Activated CD8-positive, alpha-beta memory T cell treated with anti-CD3 and anti-CD28 coated beads, Interleukin-2, amount 50 U/mL, for 48 hours (primary cell): ENCODE measurements around the gene C3.

Experiments
- DNase-seq: peaks from one replicate; pipeline ENCODE4 v3.0.0-alpha.2; 2020

Gene C3

DNA sequence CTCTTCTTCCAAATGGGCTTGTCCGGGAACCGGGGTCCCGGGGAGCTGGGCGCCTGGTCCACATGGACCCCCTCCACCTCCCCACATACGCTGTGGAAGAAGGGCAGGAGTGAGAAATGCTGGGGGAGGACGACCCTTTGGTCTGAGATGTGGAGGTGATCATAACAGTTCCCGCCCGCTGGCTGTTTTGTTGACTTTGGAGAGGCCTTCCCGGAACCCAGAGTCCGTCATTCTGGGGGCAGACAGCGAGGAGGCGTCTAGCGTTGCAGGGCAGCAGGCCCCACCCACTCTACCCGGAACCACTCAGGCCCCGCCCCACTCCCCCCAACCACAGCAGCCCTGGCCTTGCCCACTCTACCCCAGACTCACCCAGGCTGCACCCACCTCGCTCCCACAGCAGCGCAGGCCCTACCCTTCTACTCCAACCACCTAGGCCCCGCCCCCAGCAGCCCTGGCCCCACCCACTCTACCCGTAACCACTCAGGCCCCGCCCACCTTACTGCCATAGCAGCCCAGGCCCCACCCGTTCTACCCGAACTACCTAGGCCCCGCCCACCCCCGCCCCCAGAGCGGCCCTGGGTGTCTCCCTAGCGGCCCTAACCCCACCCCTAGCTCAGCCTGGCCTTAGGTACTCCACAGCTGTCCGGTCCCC is 9.8 kb upstream of the C3 start:
- DNase-seq, result peak; percentile 70

DNA sequence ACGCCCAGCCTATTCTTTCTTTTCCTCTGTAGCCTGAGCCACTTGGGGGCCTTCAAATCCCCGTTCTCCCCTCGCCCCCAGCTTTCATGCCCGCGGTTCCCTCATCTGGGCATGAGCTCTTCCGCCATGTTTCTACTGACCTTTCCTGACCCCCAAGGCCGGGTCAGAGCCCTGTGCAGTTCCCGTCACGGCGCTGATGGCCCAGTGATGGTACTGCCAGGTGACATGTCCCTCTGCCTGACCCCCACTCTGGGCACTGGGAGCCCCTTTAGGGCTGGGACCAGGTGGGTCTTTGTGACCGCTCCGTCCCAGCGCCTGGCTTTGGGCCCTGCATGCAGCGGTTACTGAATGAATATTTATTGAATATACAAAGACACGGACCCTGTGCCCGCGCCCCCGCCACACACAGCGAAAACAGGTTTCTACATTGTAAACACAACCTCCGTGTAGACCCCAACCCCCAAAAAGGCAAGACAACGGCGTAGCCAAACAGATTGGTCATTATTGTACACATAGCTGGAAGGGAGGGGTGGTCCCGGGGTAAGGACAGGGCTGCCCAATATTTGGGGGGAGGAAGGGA is 9.2 kb upstream of the C3 start:
- DNase-seq, result no peak

DNA sequence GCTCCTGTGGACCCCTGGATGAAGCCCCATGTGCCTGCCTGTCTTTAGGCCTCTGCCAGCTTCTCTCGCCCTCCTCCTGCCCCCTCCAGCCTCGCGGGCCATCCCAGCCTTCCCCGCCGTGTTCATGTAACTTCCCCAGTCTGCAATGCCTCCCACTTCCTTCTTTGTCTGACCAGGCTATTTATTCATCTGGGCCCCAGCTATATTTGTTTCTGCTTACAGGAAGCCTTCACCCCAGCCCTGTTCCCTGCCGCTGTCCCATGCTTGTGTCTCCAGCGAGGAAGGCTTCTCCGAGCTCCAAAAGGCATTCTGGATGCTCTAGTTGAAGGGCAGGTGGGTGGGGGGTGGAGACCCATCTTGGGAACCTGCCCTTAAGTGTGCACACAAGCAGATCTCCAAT is 7.9 kb upstream of the C3 start:
- no peak for DNase-seq

DNA sequence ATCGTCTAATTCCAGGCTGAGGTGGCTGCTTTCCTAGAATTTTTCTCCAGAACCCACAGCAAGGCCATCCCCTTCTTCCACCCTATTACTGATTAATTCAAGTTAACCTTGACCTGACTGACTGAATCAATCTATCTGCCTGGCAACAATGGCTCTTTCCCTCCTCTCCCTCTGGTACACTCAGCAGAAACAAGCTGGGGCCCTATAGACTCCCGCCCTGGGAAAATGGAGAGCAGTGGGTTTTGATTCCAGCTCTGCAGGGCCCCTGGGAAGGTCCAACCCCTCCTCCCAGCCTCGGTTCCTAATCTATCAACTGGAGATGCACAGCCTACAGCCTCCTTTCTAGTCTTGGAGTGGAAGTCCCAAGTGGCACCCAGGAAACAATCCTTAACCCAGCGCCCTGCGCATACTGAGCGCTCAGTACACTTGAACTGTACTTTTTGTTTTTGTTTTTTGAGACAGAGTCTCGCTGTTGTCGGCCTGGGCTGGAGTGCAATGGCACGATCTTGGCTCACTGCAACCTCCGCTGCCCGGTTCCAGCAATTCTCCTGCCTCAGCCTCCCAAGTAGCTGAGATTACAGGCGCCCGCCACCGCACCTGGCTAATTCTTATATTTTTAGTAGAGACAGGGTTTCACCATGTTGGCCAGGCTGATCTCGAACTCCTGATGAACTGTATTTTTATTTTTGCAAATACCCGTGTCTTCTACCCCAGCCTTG is 5.2 kb upstream of the C3 start:
- DNase-seq, result no peak

DNA sequence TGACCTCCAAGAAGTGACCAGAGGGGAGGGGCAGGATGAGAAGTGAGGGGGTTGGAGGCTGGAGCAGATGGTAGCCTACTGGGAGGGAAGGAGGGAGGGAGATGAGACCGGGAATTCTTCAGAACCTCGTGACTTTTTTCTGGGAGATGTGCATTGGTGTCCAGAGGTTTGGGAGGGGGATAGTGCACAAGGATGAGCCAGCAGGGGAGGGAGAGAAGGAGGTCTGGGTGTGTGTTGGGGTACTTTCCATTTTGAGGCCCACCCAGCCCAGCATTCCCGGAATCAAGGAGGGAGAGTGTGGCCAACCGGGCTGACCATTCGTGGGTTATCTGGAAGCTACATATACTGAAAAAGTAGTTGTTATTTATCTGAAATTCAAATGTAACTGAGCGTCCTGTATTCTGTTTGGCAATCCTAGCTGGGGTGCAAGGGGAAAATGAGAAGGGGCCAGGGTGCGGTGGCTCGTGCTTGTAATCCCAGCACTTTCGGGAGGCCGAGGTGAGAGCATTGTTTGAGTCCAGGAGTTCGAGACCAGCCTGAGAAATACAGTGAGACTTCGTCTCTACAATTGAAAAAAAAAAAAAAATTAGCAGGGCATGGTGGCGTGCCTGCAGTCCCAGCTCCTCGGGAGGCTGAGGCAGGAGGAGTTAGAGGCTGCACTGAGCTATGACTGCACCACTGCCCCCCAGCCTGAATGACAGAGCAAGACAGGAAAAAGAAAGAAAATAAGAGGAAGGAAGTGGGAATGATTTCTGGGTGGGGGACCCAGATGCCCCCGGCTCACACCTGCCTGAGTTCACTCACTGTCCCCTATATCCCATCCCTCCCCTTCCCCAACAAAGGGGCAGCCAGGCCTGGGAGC is 4.4 kb upstream of the C3 start:
- no peak for DNase-seq

DNA sequence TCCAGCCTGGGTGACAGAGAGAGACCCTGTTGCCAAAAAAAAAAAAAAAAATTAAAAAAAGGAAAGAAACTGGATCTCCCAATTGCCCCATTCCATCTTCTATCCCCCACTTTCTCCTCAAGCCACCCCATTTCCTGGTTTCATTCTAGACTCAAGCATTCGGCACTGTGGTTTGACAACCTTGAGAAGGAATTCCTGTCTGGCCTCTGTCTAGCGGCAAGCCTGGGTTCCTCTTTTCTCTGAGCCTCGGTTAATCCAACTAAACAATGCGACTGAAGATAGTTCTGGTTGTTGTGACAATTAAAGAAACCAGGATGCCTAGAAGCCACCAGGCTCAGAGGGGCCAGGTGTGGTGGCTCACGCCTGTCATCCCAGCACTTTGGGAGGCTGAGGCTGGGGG is 3.3 kb upstream of the C3 start:
- no peak for DNase-seq

DNA sequence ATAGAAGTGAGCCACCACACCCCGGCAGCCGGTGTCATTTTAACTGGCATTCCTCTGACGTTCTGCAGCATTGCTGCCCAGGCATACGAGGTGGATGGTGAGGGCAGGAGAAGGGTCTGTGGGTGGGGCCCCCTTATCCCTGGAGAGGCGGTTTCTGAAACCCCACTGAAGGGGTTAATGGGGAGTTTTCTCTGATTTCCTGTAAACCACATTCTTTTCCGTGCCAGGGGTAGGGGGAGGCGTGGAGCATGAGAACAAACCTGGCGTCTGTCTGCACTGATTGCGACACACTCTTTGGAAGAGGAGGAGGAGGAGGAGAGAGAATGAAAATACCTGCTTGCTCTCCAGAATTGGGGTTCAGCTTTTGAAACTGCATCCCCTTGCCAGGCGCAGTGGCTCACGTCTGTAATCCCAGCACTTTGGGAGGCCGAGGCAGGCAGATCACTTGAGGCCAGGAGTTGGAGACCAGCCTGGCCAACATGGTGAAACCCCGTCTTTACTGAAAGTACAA is 2.7 kb upstream of the C3 start:
- no peak for DNase-seq

DNA sequence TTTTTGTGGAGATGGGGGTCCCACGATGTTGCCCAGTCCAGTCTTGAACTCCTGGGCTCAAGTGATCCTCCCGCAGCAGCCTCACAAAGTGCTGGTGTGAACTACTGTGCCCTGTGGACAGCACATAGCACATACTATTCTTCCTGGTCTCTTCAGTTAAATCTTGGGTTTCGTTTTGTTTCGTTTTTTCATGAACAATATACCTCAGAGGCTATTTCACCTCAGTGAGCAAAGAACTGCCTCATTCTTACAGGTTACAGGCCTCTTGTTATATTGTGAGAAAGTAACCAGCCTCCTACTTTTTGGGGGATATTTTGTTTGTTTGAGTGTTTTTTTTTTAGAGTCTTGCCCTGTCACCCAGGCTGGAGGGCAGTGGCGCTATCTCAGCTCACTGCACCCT is 1.3 kb upstream of the C3 start:
- DNase-seq, result no peak

DNA sequence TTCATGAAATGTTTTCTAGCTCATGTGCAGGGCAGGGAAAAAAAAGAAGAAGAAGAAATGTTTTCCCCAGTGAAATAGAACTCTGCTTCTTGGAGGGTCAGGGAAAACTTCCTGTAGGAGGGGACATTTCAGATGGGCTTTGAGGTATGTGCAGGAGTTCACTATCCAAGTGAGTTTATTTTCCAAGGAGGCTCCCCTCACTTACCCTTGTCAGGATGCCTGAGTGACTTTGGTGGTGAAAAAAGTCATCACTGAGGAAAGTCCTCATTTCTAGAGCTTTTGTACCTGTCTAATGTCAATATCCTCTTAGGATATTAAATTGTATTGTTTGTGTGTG is 656 bp upstream of the C3 start:
- DNase-seq, result no peak

DNA sequence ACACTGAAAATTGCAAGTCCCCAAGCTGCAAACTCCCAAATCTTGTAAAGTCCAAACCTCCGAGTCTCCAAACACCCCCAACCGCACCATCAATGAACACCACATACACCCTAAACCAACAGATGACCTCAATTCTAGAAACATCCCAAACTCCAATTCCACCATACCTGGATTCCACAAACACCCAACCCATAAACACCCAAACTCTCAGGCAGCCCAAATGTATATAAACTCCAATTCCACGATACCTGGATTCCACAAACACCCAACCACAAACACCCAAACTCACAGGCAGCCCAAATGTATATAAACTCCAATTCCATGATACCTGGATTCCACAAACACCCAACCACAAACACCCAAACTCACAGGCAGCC is 470 bp downstream of the C3 start:
- DNase-seq, result no peak

DNA sequence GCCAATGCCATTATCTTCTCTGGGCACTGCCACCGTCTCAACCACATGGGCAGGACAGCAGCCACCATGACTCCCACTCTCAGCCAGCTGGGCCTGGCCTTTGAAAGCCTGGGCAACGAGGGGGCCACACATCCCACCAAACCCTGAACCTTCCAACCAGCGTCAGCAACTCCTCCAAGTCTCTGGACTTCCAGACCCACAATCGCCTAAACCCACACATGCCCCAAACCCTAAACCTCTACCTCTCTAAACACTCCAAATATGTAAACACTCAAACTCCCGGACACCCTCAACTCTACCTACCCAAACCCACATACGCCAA is 949 bp downstream of the C3 start:
- no peak for DNase-seq

DNA sequence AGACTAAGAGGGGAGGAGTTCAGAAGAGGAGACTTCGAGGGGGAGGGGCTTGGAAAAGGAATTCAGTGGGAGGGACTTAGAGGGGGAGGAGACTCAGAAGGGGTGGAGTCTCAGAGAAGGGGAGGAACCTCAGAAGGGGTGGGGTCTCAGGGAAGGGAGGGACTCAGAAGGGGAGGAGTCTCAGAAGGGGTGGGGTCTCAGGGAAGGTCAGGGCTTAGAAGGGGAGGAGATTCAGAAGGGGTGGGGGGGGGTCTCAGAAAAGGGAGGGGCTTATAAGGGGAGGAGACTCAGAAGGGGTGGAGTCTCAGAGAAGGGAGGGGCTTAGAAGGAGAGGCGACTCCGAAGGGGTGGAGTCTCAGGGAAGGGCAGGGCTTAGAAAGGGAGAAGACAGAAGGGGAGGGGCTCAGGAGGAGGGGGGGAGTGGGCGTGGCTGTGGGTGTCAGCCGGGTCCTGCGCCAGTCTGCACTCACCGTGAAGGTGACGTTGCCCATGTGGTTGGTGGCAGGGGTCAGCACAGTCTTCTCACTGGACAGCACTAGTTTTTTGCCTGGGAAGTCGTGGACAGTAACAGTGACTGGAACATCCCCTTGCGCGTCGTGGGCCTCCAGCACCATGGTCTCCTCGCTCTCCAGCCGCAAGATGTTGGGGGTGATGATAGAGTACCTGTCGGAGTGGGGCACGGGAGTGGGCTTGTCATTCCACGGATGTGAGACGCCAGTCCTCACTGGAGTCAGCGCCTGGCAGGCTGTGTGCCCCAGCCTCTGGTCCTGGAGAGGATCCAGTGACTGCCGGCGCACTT is 1.5 kb downstream of the C3 start:
- DNase-seq, result no peak

DNA sequence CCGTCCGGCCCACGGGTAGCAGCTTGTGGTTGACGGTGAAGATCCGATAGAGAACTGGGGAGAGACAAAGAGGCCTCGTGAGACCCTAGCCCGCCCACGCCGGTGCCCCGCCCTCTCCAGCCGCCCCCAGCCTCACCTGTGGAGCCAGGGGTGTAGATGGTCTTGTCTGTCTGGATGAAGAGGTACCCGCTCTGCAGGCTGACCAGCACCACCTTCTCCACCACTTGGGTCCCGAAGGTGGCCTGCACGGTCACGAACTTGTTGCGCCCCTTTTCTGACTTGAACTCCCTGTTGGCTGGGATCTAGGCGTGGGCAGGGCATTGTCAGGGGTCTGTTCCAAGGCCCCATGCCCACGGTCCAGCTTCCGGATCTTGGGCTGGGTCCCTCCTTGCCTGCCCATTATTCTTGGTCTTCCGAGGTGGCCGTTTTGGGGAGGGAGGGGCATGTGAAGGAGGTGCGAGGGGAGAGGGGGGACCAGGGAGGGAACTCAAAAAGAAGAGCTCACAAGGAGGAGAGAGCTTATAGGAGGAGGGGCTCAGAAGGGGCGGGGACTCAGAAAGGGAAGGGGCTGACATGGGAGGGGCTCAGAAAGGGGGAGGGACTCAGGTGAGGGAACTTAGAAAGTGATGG is 2.2 kb downstream of the C3 start:
- no peak for DNase-seq

DNA sequence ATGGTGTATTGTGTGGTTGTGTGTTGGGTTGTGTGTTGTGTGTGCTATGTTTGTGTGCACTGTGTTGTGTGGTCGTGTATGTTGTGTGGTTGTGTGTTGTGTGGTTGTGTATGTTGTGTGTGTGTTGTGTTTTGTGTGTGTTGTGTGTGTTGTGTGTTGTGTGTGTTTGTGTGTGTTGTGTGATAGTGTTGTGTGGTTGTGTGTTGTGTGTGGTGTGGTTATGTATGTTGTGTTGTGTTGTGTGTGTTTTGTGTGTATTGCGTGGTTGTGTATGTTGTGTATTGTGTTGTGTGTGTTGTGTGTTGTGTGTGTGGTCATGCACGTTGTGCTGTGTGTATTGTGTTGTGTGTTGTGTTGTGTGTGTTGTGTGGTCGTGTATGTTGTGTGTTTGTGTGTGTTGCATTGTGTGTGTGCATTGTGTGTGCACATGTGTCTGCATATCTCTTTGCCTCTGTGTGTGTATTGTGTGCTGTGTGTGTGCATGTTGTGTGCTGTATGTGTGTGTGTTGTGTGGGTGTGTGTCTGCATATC is 2.9 kb downstream of the C3 start:
- no peak for DNase-seq

DNA sequence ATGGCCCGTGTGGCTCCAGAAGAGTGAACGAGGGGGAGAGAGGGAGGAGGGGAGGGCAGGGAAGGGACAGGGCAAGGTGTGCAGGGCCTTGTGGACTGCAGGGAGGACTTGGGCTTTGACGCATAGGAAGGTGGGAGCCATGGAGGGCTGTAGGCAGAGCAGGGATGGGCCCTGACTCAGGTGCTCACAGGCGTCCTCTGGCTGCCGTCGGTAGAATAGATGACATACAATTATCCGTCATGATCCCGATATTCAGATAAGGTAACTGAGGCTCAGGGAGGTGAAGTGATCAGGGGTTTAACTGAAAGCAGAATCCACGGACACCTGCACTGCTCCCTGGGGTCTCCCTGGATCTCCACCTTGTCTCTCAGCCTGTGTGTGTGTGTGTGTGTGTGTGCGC is 3.4 kb downstream of the C3 start:
- no peak for DNase-seq

DNA sequence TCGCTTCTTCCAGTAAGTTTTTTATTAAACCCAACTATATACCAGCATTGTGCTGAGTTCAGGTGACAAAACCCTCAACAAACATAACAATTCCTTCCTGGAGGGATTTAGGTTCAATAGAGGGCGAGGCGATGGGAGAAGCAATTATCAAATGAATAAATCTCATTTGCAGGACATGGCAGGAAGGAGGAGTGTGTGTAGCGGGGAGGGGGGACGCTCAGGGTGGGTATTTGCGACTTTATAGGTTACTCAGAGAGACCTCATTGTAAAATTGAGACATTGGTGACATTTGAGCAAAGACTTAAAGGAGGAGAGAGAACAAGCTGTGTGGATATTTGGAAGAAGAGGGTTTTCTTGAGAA is 3.9 kb downstream of the C3 start:
- no peak for DNase-seq

DNA sequence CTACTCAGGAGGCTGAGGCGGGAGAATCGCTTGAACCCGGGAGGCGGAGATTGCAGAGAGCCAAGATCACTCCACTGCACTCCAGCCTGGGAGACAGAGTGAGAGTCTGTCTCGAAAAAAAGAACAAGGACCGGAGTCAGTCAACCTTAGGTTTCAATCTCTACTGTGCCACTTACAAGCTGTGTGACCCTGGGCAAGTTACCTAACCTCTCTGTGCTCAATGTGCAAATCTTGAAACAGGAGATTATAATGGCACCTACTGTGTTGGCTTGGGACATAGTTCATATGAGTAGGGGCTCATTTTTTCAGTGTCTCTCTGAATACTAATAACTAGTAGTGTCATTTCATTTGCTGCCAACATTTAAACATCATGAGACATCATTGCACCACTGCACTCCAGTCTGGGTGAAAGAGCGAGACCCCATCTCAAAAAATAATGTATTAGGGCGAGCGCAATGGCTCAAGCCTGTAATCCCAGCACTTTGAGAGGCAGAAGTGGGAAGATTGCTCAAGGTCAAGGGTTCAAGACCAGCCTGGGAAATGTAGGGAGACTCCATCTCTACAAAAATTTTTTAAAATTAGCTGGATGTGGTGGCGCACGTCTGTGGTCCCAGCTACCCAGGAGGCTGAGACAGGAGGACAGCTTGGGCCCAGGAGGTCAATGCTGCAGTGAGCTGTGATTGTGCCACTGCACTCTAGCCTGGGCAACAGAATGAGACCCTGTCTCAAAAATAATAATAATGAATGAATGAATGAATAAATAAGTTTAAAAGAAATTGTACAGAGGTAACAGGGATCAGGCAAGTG is 5.5 kb downstream of the C3 start:
- DNase-seq, result no peak

DNA sequence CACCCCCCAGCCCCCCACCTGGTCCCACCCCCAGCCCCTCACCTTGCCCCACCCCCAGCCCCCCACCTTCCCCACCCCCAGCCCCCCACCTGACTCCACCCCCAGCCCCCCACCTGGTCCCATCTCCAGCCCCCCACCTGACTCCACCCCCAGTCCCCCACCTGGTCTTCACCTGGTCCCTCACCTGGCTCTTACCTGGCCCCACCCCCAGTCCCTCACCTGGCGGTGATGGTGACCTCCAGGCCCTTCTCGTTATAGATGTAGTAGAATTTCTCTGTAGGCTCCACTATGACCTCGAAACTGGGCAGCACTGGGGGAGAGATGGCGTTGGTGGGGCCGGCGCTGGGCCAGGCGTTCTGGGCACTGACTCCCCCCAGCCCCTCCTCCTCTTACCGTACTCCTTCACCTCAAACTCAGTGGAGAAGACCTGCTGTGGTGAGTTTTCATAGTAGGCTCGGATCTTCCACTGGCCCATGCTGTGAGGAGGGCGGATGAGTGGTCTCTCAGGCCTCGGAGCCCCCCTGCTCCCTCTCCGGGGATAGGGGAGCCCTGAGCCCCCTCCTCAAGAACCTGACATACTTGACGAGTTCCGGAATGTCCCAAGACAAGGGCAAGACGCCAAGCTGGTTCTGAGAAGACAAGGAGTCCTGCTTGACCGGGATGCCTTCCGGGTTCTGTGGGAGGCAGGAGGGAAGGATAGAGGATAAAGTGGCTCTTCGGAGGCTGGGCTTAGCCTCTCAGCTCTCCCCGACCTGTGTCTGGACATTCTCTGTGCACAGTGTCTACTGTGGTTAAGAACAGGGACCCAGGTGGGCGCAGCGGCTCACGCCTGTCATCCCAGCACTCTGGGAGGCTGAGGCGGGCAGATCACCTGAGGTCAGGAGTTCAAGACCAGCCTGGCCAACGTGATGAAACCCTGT is 6.4 kb downstream of the C3 start:
- DNase-seq, result no peak

DNA sequence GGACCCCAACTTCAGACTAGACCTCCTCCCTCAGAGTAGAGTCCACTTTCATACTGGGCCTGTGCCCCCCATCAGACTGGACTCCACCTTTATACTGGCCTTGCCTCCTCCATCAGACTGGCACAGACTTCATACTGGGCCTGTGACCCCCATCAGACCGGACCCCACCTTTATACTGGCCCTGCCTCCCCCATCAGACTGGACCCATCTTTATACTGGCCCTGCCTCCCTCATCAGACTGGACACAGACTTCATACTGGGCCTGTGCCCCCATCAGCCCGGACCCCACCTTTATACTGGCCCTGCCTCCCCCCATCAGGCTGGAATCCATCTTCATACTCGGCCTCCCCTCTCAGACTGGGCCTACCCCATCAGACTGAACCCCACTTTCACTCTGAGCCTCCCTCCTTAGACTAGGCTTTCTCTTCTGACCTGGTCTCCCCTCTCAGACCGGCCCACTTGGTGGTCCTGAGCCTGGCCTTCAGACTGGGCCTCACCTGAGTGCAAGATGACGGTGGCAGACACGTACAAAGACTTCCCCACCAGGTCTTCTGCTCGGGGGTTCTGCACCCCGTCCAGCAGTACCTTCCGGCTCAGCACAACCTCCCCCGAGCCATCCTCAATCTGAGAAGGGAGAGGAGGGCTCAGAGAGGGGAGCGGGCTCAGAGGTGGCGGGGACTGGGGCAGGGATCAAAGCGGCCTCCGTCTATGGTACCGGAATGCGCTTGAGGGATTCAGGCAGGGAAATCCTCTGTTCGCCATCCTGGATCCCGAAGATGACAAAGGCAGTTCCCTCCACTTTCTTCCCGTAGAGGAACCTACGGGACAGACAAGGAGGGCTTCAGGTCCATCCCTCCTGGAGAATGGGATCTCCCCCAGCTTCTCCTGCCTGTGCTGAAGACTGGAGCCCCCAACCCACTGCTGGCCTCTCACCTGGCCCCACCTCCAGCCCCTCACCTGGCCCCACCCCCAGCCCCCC is 7.5 kb downstream of the C3 start:
- DNase-seq, result no peak
